Body of pancreas (tissue), 4 donors: Measurements from ENCODE around the gene MRPL45. TPM values are rescaled to one million over a fixed set of nuclear protein-coding genes. Genes with fewer than 3 reads are reported as not detected.
"Not testable (repeated sequence)": the region's sequence is repeated elsewhere in the genome, so short reads cannot be mapped to it uniquely, and the experiment has no call there.

Experiments
- ATAC-seq: fragments of 150-250 bp; one replicate; pipeline ENCODE4 v1.9.1; 2016
- DNase-seq, 4 donors: peaks; one replicate each; pipeline ENCODE4 v3.0.0-alpha.2; 2019
- H3K27ac ChIP-seq, 4 donors: fragments of 200-600 bp; sonication (generic); 1 replicate in 3 of 4; 2 replicates in 1 of 4; pipeline versions ENCODE4 v1.5.1 to v1.6.1; 2016 to 2019; ENCODE audit warnings: mild to moderate bottlenecking in 1 of 4, mixed read lengths in 1 of 4, moderate library complexity in 1 of 4
- H3K27me3 ChIP-seq, 2 donors: fragments of 200-600 bp; sonication (generic); one replicate each; pipeline ENCODE4 v1.6.0; 2016; ENCODE audit warnings: mild to moderate bottlenecking in 1 of 2
- H3K36me3 ChIP-seq, 2 donors: fragments of 200-600 bp; sonication (generic); replicated peaks in 1 of 2; 2 replicates each; pipeline ENCODE4 v1.5.1; 2016; ENCODE audit warnings: low read depth in 2 of 2; ENCODE audit not compliant: insufficient read depth in 1 of 2
- H3K4me1 ChIP-seq: fragments of 200-600 bp; sonication (generic); one replicate; pipeline ENCODE4 v1.6.0; 2016
- H3K4me3 ChIP-seq, 2 donors: fragments of 200-600 bp; sonication (generic); 1 replicate in 1 of 2; 2 replicates in 1 of 2; pipeline ENCODE4 v1.5.1; 2016 to 2019
- H3K9me3 ChIP-seq, 3 donors: fragments of 200-600 bp; sonication (generic); 1 replicate in 2 of 3; 2 replicates in 1 of 3; pipeline ENCODE4 v1.5.1; 2016
- CTCF ChIP-seq, 7 experiments: fragments of 450-650 bp in 4 of 7; fragments of 200-600 bp in 3 of 7; sonication (generic) in 3 of 7; IDR thresholded peaks; one replicate each; pipeline ENCODE4 v1.5.1; 2016 to 2019; ENCODE audit warnings: antibody characterized with exemption in 7 of 7
- POLR2A ChIP-seq, 3 donors: fragments of 450-650 bp; IDR thresholded peaks; one replicate each; pipeline ENCODE4 v1.6.1; 2016; ENCODE audit warnings: antibody characterized with exemption in 3 of 3, mild to moderate bottlenecking in 2 of 3
- WGBS, 2 donors: methylation state at CpG; one replicate each; pipeline ENCODE4 v1.1.5; 2017; 5-methylcytosine and 5-hydroxymethylcytosine counted together
- intact Hi-C: fragments of 100-400 bp; cut with DNase I; formaldehyde crosslinking; loops from one replicate; pipeline ENCODE4 v1.15.1; 2023
- total RNA-seq, 2 donors: library from RNA; depleted of rRNA; stranded (reverse); fragments of >200 nt; gene quantifications; one replicate each; pipeline ENCODE4 v1.1.0, GENCODE V29; 2016

The MRPL45 gene
- total RNA-seq, 2 donors from 2014 or later, result 17.9 to 24.7 TPM

GRCh38 chr17:38288217-38288827, 8.6 kb upstream of the MRPL45 start:
- TF ChIP-seq CTCF (IDR thresholded peaks at IDR 0.05), result peak in 4 of 7 experiments; percentile 10 to 29 (median 26)
- DNase-seq, result peak in 1 of 4 donors; percentile 10
- 24 to 34% methylated on average over 3 to 8 of the region's 12 CpGs for WGBS, 2 donors

GRCh38 chr17:38289760-38290159, 7.2 kb upstream of the MRPL45 start:
- ATAC-seq, H3K4me1 ChIP-seq, H3K36me3 ChIP-seq, H3K9me3 ChIP-seq, H3K27me3 ChIP-seq, H3K4me3 ChIP-seq, intact Hi-C loops, DNase-seq, H3K27ac ChIP-seq: not testable (repeated sequence)
- WGBS, 2 donors, result 60 to 73% methylated on average over 1 of the region's 1 CpG

More at GRCh38 chr17:38288217-38288827, 8.6 kb upstream of the MRPL45 start:
- intact Hi-C loops, H3K4me1 ChIP-seq, H3K27ac ChIP-seq, H3K4me3 ChIP-seq, H3K27me3 ChIP-seq, H3K9me3 ChIP-seq, H3K36me3 ChIP-seq: not testable (repeated sequence)
- peak; percentile 57 for ATAC-seq

- H3K4me1 ChIP-seq, H3K9me3 ChIP-seq, H3K36me3 ChIP-seq, H3K27me3 ChIP-seq, H3K27ac ChIP-seq, intact Hi-C loops, H3K4me3 ChIP-seq, ATAC-seq, DNase-seq: not testable (repeated sequence)
- 44 to 51% methylated on average over 16 to 20 of the region's 21 CpGs for WGBS, 2 donors
Observed at GRCh38 chr17:38295602-38296365, 1.2 kb upstream of the MRPL45 start.

GRCh38 chr17:38315497-38315896, 18.5 kb downstream of the MRPL45 start:
- intact Hi-C loops, result no loop called here
- ATAC-seq (no peak), DNase-seq (no peak)
- no peaks in the 10 kb centered on the region for H3K9me3 ChIP-seq
- no peak for TF ChIP-seq POLR2A (IDR thresholded peaks at IDR 0.05)
- no peak overlapping the region for H3K4me3 ChIP-seq
- WGBS, 2 donors, result 64 to 67% methylated on average over 3 of the region's 3 CpGs
- no peaks in the 10 kb centered on the region for H3K27me3 ChIP-seq
- H3K4me1 ChIP-seq, result no peaks in the 10 kb centered on the region
- peaks cover 0 to 2% of the 10 kb centered on the region in 2 donors for H3K36me3 ChIP-seq
- H3K27ac ChIP-seq, result no peak overlapping the region

- Histone ChIP-seq H3K27ac (no peak overlapping the region), H3K27me3 (no peaks in the 10 kb centered on the region), H3K9me3 (no peaks in the 10 kb centered on the region), H3K4me1 (no peaks in the 10 kb centered on the region), H3K4me3 (no peak overlapping the region), H3K36me3 (peaks cover 0 to 3% of the 10 kb centered on the region in 2 donors)
- ATAC-seq (no peak), DNase-seq (no peak)
- WGBS, 2 donors, result 76 to 77% methylated on average over 3 of the region's 3 CpGs
- TF ChIP-seq POLR2A (IDR thresholded peaks at IDR 0.05), result no peak
- TF ChIP-seq CTCF (IDR thresholded peaks at IDR 0.05), result no peak
- intact Hi-C loops, result no loop called here
Observed at GRCh38 chr17:38317081-38317480, 20.1 kb downstream of the MRPL45 start.

- WGBS, 2 donors, result 84 to 86% methylated on average over 10 of the region's 10 CpGs
- TF ChIP-seq POLR2A (IDR thresholded peaks at IDR 0.05) (no peak), CTCF (IDR thresholded peaks at IDR 0.05) (no peak)
- H3K27ac ChIP-seq, result no peak overlapping the region
- no peaks in the 10 kb centered on the region for H3K9me3 ChIP-seq
- no peak overlapping the region for H3K4me3 ChIP-seq
- intact Hi-C loops, result no loop called here
- ATAC-seq (no peak), DNase-seq (no peak)
- no peaks in the 10 kb centered on the region for H3K27me3 ChIP-seq
- H3K36me3 ChIP-seq, result peaks cover 0 to 2% of the 10 kb centered on the region in 2 donors
- H3K4me1 ChIP-seq, result no peaks in the 10 kb centered on the region
Observed at GRCh38 chr17:38320482-38320881, 23.5 kb downstream of the MRPL45 start.
